ENCODE data around the gene ILF2.

DNA sequence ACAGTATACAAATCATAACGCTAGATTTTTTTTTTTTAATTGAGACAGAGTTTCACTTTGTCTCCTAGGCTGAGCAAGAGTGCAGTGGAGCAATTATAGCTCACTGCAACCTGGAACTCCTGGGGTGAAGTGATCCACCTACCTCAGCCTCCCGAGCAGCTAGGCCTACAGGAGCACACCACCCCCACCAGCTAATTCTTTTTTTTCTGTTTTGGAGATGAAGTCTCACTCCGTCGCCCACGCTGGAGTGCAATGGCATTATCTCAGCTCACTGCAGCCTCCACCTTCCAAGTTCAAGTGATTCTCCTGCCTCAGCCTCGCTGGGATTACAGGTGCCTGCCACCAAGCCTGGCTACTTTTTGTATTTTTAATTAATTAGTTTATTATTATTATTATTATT, 29.0 kb upstream of the ILF2 start:
- TF ChIP-seq POLR2AphosphoS5 (IDR thresholded peaks at IDR 0.05; ENCODE audit: insufficient read depth in 1 of 2, low read depth in 1 of 2): no peak
- TF ChIP-seq, protein P1, sequence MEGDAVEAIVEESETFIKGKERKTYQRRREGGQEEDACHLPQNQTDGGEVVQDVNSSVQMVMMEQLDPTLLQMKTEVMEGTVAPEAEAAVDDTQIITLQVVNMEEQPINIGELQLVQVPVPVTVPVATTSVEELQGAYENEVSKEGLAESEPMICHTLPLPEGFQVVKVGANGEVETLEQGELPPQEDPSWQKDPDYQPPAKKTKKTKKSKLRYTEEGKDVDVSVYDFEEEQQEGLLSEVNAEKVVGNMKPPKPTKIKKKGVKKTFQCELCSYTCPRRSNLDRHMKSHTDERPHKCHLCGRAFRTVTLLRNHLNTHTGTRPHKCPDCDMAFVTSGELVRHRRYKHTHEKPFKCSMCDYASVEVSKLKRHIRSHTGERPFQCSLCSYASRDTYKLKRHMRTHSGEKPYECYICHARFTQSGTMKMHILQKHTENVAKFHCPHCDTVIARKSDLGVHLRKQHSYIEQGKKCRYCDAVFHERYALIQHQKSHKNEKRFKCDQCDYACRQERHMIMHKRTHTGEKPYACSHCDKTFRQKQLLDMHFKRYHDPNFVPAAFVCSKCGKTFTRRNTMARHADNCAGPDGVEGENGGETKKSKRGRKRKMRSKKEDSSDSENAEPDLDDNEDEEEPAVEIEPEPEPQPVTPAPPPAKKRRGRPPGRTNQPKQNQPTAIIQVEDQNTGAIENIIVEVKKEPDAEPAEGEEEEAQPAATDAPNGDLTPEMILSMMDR (IDR thresholded peaks at IDR 0.05): no peak
- no peak for TF ChIP-seq POLR2A (IDR thresholded peaks at IDR 0.05)
